ENCODE measurements around the gene TRAPPC6A.

DNA sequence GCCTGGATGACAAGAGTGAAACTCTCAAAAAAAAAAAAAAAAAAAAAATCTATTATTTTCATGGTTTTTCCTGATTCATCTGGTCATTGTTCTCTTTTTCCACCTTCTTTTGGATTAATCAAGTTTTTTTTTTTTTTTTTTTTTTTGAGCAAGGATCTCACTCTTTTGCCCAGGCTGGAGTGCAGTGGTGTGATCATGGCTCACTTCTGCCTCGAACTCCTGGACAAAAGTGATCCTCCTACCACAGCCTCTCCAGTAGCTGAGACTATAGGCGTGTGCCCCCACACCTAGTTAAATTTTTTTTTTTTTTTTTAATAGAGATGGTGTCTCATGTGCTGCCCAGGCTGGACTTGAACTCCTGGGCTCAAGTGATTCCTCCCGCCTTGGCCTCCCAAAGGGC, 28.3 kb upstream of the TRAPPC6A start:
- TF ChIP-seq POLR2A (IDR thresholded peaks at IDR 0.05; ENCODE audit: low read depth, low read length): no peak
- TF ChIP-seq MAZ (IDR thresholded peaks at IDR 0.05; ENCODE audit: borderline replicate concordance, low read depth, low read length): no peak
- TF ChIP-seq SMC3 (IDR thresholded peaks at IDR 0.05; ENCODE audit: low read depth, low read length): no peak
- TF ChIP-seq, protein P1, sequence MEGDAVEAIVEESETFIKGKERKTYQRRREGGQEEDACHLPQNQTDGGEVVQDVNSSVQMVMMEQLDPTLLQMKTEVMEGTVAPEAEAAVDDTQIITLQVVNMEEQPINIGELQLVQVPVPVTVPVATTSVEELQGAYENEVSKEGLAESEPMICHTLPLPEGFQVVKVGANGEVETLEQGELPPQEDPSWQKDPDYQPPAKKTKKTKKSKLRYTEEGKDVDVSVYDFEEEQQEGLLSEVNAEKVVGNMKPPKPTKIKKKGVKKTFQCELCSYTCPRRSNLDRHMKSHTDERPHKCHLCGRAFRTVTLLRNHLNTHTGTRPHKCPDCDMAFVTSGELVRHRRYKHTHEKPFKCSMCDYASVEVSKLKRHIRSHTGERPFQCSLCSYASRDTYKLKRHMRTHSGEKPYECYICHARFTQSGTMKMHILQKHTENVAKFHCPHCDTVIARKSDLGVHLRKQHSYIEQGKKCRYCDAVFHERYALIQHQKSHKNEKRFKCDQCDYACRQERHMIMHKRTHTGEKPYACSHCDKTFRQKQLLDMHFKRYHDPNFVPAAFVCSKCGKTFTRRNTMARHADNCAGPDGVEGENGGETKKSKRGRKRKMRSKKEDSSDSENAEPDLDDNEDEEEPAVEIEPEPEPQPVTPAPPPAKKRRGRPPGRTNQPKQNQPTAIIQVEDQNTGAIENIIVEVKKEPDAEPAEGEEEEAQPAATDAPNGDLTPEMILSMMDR (conservative IDR thresholded peaks at IDR 0.05; ENCODE audit: low read depth, low read length): no peak
- TF ChIP-seq, protein P2, sequence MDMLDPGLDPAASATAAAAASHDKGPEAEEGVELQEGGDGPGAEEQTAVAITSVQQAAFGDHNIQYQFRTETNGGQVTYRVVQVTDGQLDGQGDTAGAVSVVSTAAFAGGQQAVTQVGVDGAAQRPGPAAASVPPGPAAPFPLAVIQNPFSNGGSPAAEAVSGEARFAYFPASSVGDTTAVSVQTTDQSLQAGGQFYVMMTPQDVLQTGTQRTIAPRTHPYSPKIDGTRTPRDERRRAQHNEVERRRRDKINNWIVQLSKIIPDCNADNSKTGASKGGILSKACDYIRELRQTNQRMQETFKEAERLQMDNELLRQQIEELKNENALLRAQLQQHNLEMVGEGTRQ (IDR thresholded peaks at IDR 0.05; ENCODE audit: low read depth, low read length): no peak
- TF ChIP-seq BHLHE40 (IDR thresholded peaks at IDR 0.05; ENCODE audit: low read depth, low read length): no peak
- TF ChIP-seq, protein P3, sequence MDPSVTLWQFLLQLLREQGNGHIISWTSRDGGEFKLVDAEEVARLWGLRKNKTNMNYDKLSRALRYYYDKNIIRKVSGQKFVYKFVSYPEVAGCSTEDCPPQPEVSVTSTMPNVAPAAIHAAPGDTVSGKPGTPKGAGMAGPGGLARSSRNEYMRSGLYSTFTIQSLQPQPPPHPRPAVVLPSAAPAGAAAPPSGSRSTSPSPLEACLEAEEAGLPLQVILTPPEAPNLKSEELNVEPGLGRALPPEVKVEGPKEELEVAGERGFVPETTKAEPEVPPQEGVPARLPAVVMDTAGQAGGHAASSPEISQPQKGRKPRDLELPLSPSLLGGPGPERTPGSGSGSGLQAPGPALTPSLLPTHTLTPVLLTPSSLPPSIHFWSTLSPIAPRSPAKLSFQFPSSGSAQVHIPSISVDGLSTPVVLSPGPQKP (IDR thresholded peaks at IDR 0.05; ENCODE audit: borderline replicate concordance, low read depth, low read length): no peak
- TF ChIP-seq MAFK (IDR thresholded peaks at IDR 0.05; ENCODE audit: low read depth, low read length): no peak
- no peak for TF ChIP-seq CEBPB (IDR thresholded peaks at IDR 0.05; ENCODE audit: low read depth, low read length)
- no peak for TF ChIP-seq MXI1 (IDR thresholded peaks at IDR 0.05; ENCODE audit: borderline replicate concordance, low read depth, low read length)

Data from IMR-90 (cell line).